Uterus (tissue), 4 donors: ENCODE data around the gene CDH8. TPM values are rescaled to one million over a fixed set of nuclear protein-coding genes. Genes with fewer than 3 reads are reported as not detected.

Experiments used
- DNase-seq, 2 donors: peaks; one replicate each; pipeline ENCODE4 v3.0.0-alpha.2; 2019 to 2020
- H3K27ac ChIP-seq, 2 donors: fragments of 200-600 bp; sonication (generic); 1 replicate in 1 of 2; 2 replicates in 1 of 2; pipeline ENCODE4 v1.5.1; 2016 to 2018
- H3K27me3 ChIP-seq, 2 donors: fragments of 200-600 bp; sonication (generic); one replicate each; pipeline ENCODE4 v1.5.1; 2018 to 2019; ENCODE audit warnings: control low read depth in 1 of 2
- H3K36me3 ChIP-seq, 2 donors: fragments of 200-600 bp; sonication (generic); one replicate each; pipeline ENCODE4 v1.5.1; 2019; ENCODE audit warnings: control low read depth in 1 of 2
- H3K4me1 ChIP-seq, 2 donors: fragments of 200-600 bp; sonication (generic); one replicate each; pipeline ENCODE4 v1.5.1; 2018 to 2019; ENCODE audit warnings: control low read depth in 1 of 2
- H3K4me3 ChIP-seq, 2 donors: fragments of 200-600 bp; sonication (generic); 1 replicate in 1 of 2; 2 replicates in 1 of 2; pipeline ENCODE4 v1.5.1; 2018 to 2019; ENCODE audit warnings: mild to moderate bottlenecking in 1 of 2
- H3K9me3 ChIP-seq, 2 donors: fragments of 200-600 bp; sonication (generic); one replicate each; pipeline ENCODE4 v1.5.1; 2019; ENCODE audit warnings: control low read depth in 1 of 2
- CTCF ChIP-seq, 4 experiments: fragments of 200-600 bp in 2 of 4; fragments of 450-650 bp in 2 of 4; sonication (generic) in 2 of 4; IDR thresholded peaks; one replicate each; pipeline ENCODE4 v1.5.1; 2016 to 2019; ENCODE audit warnings: antibody characterized with exemption in 4 of 4, mild to moderate bottlenecking in 2 of 4, moderate library complexity in 1 of 4
- POLR2A ChIP-seq, 2 donors: fragments of 450-650 bp; IDR thresholded peaks; one replicate each; pipeline ENCODE4 v1.6.1; 2016; ENCODE audit warnings: antibody characterized with exemption in 2 of 2, mild to moderate bottlenecking in 1 of 2, moderate library complexity in 1 of 2
- intact Hi-C: fragments of 100-400 bp; cut with DNase I; formaldehyde crosslinking; loops from one replicate; pipeline ENCODE4 v1.15.1; 2023; ENCODE audit warnings: low total_unique reads
- total RNA-seq, 4 donors: library from RNA; depleted of rRNA in 3 of 4; stranded (reverse); fragments of >200 nt in 3 of 4; gene quantifications; one replicate each; pipeline versions ENCODE4 v1.1.0 to v1.2.4, GENCODE V29; 2014 to 2023
- donor health status: DM: yes; HTN: yes; CAD: no.

Gene CDH8
- total RNA-seq, 4 donors from 2014 or later, result 2.0 to 6.0 TPM; not detected in 2

GRCh38 chr16:62034231-62035114 is 1.8 kb downstream of the CDH8 start:
- Histone ChIP-seq H3K27ac (no peak overlapping the region), H3K36me3 (no peaks in the 10 kb centered on the region), H3K27me3 (peaks cover 0 to 33% of the 10 kb centered on the region in 2 donors), H3K4me3 (peak overlapping the region in 1 of 2 donors; percentile 4), H3K9me3 (no peaks in the 10 kb centered on the region), H3K4me1 (peaks cover 0 to 8% of the 10 kb centered on the region in 2 donors)
- intact Hi-C loops, result no loop called here
- no peak for TF ChIP-seq CTCF (IDR thresholded peaks at IDR 0.05)
- TF ChIP-seq POLR2A (IDR thresholded peaks at IDR 0.05), result no peak
- no peak for DNase-seq

- peaks cover 0 to 8% of the 10 kb centered on the region in 2 donors for H3K4me1 ChIP-seq
- no peaks in the 10 kb centered on the region for H3K36me3 ChIP-seq
- intact Hi-C loops, result no loop called here
- H3K4me3 ChIP-seq, result no peak overlapping the region
- H3K9me3 ChIP-seq, result no peaks in the 10 kb centered on the region
- TF ChIP-seq POLR2A (IDR thresholded peaks at IDR 0.05) (no peak), CTCF (IDR thresholded peaks at IDR 0.05) (no peak)
- H3K27me3 ChIP-seq, result peaks cover 0 to 28% of the 10 kb centered on the region in 2 donors
- DNase-seq, result no peak
- no peak overlapping the region for H3K27ac ChIP-seq
These were observed 3.2 kb downstream of the CDH8 start for GRCh38 chr16:62033065-62033464.

GRCh38 chr16:62029947-62030346 is 6.3 kb downstream of the CDH8 start:
- intact Hi-C loops, result no loop called here
- no peak for DNase-seq
- TF ChIP-seq CTCF (IDR thresholded peaks at IDR 0.05) (no peak), POLR2A (IDR thresholded peaks at IDR 0.05) (no peak)
- H3K4me1 ChIP-seq, result peaks cover 0 to under 1% of the 10 kb centered on the region in 2 donors
- H3K27ac ChIP-seq, result no peak overlapping the region
- no peaks in the 10 kb centered on the region for H3K9me3 ChIP-seq
- no peaks in the 10 kb centered on the region for H3K36me3 ChIP-seq
- peaks cover 0 to 10% of the 10 kb centered on the region in 2 donors for H3K27me3 ChIP-seq
- H3K4me3 ChIP-seq, result no peak overlapping the region

GRCh38 chr16:62022688-62023087 is 13.6 kb downstream of the CDH8 start:
- Histone ChIP-seq H3K4me3 (no peak overlapping the region), H3K27ac (no peak overlapping the region), H3K9me3 (no peaks in the 10 kb centered on the region), H3K27me3 (no peaks in the 10 kb centered on the region), H3K4me1 (no peaks in the 10 kb centered on the region), H3K36me3 (no peaks in the 10 kb centered on the region)
- DNase-seq, result no peak
- intact Hi-C loops, result no loop called here
- TF ChIP-seq CTCF (IDR thresholded peaks at IDR 0.05) (no peak), POLR2A (IDR thresholded peaks at IDR 0.05) (no peak)

GRCh38 chr16:62021161-62021581 is 15.1 kb downstream of the CDH8 start:
- no peak for TF ChIP-seq POLR2A (IDR thresholded peaks at IDR 0.05)
- no peak for TF ChIP-seq CTCF (IDR thresholded peaks at IDR 0.05)
- H3K4me3 ChIP-seq, result no peak overlapping the region
- no peak overlapping the region for H3K27ac ChIP-seq
- no peaks in the 10 kb centered on the region for H3K36me3 ChIP-seq
- no peak for DNase-seq
- H3K27me3 ChIP-seq, result no peaks in the 10 kb centered on the region
- no peaks in the 10 kb centered on the region for H3K4me1 ChIP-seq
- intact Hi-C loops, result no loop called here
- H3K9me3 ChIP-seq, result no peaks in the 10 kb centered on the region
